Activated CD8-positive, alpha-beta memory T cell treated with anti-CD3 and anti-CD28 coated beads for 4 hours (primary cell): ENCODE results near the gene TMEM201.

Experiments used
- DNase-seq, 2 donors: peaks; one replicate each; pipeline ENCODE4 v3.0.0-alpha.2; 2020; ENCODE audit warnings: low read depth in 2 of 2

Gene TMEM201

DNA sequence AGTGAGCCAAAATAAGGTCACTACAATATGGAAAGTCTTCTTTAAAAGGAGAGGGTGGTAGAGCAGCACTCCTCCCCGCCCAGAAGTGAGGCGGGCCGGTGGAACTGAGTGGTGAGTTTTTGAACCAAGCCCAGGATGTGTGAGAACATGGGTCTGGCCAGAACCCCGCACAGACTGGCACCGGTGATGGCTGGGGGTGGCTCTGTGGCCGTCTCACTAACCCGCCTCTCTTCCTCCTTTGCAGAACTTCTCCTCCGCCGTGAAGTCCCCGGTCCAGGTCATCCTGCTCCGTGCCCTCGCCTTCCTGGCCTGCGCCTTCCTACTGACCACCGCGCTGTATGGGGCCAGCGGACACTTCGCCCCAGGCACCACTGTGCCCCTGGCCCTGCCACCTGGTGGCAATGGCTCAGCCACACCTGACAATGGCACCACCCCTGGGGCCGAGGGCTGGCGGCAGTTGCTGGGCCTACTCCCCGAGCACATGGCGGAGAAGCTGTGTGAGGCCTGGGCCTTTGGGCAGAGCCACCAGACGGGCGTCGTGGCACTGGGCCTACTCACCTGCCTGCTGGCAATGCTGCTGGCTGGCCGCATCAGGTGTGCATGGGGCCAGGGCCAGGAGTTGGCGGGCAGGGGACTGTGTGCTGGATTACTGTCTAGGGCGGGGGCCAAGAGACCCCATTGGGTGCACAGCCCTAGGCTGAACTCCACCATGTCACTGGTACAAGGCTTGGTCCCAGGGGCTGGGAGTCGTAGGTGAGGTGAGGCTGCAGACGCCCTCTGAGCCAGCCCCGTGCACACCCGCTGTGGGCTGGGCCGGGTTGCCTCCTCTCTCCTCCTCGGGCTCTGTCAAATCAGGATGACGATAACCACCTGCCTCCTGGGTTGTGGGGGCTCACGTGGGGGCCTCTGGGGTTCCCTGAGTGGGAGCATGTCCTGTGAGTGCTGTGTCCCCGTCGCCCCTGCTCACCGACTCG lies 12.4 kb downstream of the TMEM201 start:
- no peak for DNase-seq

DNA sequence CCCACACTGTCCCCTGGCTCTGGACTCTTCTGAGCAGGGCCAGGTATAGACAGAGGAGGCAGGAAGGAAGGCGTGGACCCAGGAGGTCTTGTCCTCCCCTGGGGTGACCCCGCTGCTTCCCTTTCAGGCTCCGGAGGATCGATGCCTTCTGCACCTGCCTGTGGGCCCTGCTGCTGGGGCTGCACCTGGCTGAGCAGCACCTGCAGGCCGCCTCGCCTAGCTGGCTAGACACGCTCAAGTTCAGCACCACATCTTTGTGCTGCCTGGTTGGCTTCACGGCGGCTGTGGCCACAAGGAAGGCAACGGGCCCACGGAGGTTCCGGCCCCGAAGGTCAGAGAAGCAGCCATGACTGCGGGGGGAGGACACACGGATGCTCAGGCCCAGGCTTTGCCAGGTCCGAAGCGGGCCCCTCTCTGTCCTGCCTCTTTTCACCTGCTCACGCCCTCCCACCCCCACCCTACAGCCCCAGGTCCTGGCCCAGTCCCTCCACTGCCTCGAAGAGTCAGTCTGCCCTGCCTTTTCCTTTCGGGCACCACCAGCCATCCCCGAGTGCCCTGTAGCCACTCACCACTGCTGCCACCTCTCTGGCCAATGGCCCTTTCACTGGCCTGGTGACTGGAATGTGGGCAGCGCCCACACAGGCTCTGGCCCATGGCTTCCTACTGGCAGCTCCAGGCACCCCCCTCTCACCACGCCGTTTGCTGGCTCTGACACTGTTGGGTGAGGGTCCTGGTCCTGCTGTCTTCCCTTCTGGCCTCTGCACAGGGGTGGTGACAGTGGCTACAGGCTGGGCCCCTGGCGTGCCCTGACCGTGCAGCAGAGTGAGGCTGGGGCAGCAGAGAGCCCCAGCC lies 13.5 kb downstream of the TMEM201 start:
- no peak for DNase-seq

DNA sequence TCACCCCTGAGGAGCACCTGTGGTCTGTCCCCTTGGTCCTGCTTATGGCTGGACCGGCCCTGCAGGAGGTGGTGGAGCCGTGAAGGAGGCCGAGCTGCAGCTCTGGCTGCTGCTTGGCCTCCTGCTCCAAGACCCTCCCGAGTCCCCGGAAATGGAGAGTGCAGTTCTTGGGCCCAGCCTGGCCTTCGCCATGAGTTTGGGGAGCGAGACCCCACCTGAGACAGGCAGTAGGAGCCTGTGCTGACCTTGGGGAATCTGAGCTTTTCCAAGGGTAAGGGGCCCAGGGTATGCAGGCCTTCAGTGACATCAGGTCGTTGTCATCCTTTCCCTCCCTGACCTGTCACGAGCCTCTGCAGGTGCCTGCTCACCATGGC lies 14.1 kb downstream of the TMEM201 start:
- DNase-seq: no peak

DNA sequence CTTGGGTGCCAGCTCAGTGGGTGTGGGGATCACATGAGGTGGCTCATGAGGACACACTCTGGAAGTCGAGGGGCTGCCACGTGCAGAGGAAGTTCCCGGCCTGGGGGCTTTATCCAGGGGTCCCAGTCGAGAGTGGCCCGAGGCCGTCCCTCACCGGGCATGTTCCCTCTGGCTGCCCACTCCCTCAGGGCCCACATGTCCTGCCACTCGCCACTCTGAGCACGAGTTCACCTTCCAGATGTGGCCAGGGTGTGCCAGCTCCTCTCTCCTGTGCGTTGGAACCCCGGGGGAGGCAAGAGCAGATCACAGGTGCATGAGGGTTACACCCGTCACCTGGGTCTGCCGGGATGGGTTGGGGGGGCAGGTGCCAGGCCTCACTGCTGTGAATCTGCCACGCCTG lies 14.6 kb downstream of the TMEM201 start:
- DNase-seq: no peak

DNA sequence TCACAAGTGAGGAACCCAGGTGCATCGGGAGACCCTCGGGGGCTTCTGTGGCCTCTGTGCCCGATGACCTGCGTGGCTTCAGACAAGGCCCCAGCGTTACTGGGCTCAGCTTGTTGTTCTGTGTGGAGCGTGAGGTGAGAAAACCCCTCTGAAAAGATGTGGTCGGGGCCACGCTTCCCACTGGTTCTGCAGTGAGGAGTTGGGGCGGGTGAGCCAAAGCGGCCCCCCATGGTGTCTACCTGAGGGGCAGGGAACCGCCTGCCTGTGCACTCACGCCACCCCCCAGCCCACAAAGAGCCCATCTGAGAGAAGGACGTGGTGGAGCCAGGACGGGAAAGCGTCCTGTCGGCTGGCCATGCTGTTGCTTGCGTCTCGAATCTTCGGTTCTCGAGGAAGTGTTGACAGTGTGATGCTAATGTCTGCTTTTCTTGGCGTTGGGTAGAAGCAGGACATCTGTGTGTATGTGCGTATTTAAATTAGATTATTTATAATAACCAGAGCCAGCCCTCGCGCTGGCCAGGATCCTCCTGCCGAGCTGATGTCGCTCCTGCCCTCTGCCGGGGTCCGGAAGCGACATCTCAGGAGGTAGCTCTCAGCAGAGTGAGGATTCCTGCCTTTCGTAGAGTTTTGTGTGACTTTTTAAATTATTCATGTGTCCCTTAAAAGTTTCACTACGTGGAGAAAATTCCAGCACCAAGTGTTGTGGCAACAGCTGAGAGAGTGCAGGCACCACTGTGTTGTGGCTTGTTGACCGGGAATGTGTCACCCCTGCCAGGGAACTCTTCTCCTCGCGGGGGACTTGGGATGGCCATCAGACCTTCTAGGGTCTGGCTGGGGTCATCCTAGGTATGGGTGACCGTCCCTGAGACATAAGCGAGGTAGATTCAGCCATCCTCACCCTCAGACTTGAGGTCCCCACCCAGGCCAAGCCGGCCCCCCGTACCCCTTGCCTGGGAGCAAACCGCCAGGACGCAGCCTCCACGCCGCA lies 15.3 kb downstream of the TMEM201 start:
- no peak for DNase-seq

DNA sequence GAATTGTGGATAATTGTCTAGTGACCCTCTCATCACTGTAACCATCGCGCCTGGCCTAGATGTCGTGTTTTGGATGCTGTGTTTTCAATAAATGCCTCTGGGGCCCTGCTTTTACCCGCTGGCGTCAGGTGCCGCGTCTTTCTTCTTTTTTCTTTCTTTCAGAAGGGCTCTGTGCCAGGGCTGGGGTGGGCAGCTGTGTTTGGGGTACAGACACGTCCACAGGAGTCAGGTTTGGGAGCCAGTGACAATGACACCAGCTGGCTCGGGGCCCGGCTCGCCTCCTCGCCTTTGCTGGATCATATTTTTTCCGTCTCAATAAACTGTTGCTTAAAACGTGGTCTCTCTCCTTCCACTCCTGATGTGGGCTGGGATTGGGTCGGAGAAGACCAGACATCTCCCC lies 16.1 kb downstream of the TMEM201 start:
- no peak for DNase-seq

DNA sequence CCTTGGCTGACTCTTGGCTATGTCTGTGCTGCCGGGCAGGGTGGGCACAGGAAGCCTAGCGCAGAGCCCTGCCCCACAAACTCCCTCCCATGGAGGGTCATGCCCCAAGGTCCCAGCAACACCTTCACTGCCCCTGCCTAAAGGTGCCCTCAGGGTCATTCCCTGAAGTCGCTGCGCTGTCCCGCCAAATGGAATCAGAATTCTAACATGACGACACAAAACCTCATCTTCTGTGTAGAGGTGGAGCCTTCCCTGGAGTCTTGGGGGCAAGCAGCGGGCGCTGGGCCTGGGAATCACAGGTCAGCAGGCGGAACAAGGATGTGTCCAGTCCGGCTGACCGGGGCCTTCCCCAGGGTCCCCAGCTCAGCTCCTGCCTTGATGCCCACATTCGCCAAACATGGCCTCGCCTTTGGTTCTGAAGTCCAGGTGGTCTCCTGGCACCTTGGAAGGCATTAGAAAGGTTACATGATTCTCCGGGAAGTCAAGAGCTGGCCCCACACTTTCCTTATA lies 17.3 kb downstream of the TMEM201 start:
- no peak for DNase-seq

DNA sequence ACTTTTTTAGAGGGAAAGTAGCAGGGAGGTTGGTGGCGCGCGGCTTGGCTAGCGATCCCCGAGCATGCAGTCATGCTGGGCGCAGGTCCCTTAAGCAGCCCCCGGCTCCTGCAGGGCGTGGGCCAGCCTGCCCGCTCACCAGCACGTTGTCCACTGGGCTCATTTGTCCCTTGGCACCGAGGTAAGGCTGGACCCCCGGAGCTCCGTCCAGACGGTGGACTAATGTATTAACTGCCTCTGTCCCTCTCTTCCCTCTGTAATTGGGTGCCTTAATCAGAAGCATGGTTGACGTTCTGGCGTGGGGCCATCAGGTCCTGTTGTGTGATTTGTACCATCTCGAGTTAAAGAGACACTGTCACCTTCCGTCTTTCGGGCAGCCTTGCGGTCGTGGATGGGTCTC lies 17.7 kb downstream of the TMEM201 start:
- no peak for DNase-seq

DNA sequence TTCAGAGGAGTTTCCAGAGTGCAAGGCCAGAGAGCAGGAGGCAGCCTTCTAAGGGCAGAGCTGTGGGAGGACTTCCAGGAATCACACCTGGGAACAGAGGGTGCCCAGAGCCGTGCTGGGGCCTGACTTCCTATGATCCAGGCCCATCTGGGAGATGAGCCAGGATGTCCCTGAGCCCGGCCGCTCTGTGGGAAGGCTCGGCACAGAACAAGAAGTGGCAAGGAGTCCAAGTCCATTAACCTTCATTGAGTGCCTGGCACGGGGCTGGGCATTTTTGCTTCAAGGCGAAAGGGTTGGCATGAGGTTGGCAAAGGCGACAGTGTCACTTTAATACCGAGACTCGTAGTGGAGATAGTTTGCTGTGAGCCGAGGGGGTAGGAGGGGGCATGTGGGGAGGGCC lies 18.2 kb downstream of the TMEM201 start:
- no peak for DNase-seq

DNA sequence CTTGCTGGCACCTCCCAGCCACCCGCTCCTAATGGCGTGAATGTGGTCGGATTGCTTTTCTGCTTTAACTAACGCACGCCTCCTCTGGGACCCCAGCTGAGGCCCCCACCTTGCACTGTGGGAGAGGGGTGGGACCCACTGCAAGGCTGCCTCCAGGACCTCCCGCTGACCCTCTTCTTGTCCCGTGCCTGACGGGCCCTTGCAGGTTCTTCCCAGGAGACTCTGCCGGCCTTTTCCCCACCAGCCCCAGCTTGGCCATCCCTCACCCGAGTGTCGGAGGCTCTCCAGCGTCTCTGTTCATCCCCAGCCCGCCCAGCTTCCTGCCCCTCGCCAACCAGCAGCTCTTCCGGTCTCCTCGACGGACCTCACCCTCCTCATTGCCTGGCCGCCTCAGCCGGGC lies 18.6 kb downstream of the TMEM201 start:
- DNase-seq: no peak

DNA sequence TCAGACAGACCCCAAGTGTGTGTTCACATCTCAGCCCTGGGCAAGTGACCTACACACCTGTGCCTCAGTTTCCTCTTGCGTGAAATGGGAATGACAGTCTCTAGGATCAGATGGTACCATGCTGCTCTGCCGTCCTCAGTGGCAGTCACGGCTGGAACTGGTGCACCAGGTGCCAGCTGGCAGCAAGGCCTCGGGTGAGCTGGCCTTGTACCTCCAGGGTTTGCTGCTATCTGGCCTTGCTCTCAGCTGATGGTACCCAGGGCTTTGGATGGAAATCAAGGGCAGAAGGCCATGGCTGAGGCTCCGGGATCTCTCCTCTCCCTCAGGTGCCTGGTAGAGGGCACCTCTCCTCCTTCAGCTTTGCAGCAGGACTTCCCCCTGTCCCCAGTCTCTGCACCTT lies 21.3 kb downstream of the TMEM201 start:
- DNase-seq: no peak

DNA sequence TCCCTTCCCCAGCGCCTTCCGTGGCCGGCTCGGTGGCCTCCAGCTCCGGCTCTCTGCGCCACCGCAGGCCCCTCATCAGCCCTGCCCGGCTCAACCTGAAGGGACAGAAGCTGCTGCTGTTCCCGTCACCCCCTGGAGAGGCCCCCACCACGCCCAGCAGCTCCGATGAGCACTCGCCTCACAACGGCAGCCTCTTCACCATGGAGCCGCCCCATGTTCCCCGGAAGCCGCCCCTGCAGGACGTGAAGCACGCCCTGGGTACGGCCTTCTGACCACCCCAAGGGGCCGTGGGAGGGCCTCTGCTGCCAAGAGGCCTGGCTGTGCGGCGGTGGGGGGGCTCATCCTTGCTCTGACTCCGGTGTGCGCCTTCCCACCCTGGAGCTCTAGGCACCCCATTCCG lies 21.8 kb downstream of the TMEM201 start:
- no peak for DNase-seq

DNA sequence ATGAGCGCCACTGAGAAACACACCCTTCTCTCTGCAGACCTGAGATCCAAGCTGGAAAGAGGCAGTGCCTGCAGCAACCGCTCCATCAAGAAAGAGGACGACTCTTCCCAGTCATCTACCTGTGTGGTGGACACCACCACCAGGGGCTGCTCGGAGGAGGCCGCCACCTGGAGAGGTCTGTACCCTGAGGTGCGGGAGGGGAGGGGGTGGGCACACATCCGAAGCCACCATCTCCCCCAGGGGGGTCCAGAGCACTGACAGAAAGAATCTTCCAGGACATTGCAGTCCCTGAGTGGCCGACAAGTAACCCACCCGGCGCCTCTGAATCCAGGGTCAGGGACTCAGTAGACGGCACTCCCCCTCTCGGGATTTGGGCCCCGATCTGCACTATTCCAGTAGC lies 23.0 kb downstream of the TMEM201 start:
- DNase-seq: no peak

DNA sequence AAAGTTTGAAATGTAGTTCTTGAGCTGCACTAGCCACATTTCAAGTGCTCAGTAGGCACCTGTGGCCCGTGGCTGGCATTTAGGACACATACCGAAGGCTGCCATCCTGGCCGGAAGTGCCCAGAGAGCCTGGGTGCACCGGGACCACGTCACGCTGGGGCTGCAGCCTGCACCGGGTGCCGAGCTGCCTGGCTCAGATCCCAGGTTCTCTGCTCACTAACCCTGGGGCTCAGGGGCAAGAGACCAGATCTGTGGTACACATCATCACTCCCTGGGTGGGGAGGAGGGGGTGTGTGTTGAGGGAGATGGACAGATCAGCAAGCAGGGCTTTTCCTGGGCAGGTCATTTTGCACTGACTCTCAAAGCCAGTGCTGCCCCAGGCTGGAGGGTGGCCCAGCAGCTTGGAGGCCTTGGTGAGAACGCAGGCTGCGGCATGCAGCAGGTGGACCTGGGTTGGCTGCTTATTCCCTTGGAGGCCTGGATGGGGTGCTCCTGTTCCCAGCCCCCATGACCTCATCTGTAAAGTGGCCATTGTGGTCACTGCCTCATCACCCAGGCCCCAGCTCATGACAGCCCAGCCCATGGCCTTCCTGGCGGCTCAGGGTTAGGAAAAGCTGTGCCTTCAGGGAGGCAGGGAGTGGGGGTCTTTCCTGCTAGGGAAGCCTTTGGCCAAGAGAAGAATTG lies 23.6 kb downstream of the TMEM201 start:
- DNase-seq: no peak

DNA sequence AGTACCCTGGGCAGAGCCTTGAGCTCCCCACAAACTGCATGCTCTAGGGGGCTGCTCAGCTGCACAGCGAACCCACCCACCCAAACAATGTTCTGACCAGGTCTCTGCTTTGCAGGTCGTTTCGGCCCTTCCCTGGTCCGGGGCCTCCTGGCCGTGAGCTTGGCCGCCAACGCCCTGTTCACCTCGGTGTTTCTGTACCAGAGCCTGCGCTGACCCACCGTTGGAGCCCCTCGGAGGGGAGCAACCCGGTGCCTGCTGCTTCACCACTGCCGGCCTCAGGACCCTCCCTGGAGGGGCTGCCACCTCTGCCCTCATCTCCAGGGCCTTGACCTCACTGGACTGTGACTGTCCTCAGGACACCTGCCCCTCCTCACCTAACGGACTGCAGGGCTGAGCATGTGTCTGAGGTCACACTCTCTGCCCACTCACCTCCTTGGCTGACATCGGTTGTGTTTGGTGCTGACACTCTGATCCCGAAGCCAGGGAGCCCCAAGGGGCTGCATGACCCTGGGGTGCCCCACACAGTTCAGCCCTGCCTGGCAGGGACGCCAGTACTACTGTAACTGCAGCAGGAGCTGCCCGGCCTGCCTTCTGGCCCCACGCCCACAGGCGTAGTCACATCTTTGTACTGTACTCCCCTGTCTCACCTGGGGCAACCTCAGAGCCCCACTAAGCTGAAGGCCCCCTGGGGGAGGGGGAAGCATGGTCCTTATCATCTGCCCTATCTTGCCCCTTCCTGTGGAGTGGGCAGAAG lies 24.3 kb downstream of the TMEM201 start:
- DNase-seq: no peak

DNA sequence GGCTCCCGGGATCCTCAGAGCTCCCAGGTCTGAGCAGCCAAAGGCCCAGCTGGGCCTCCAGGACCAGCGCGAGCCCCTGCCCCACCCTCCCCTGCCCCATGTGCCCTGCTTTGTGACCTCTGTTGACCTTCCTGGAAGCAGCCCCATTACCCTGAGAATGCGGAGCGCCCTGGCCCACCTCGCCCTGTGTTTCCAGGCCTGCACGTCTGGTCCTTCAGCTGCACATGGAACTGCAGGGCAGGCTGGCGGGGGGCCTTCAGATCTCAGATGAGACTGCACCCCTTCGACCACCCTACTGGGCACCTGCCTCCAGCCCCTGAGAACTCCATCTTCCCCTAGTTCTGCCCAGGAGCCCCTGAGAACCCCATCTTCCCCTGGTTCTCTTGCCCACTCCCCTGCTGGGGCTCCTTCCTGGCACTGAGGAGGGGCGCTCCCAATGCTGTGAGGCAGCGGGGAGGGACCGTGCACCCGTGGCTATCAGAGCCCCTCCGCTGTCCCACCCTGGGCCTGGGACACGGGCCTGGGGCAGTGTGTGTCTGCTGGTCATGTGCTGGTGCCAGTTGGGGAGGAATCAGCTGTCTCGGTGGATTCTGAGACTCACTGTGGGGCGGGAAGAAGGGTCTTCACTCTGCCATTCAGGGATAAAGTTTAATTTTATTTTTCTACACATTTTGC lies 25.1 kb downstream of the TMEM201 start:
- DNase-seq: no peak

DNA sequence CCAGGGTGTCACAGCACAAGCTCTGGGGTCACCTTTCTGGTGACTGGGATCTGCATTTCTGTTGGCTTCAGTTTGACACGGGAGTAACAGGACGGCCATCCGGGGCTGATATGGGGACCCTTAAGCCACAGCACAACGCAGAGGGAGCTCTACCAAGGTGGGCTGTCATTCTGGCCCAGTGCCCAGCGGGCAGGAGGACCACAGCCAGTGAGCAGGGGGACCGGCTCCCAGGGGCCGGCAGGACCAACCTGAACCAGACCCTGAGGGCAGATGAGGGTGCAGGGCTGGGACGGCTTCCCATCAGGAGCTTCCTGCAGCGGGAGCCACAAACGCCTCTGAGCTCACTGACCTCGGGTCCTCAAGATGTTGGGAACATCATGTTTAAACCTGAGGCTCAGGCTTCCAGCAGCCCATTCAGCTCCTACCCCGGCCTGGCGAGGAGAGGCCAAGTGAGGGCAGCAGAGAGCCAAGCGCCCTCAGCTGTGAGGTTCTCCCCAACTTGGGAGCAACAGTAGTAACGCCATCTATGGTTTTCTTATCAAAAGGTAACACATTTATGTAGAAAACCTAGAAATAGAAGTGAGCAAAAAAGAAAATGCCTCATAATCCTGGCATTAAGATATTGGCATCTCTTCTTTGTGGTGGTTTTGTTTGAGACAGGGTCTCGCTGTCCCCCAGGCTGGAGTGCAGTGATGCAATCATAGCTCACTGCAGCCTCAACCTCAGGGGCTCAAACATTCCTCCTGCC lies 26.8 kb downstream of the TMEM201 start:
- no peak for DNase-seq

DNA sequence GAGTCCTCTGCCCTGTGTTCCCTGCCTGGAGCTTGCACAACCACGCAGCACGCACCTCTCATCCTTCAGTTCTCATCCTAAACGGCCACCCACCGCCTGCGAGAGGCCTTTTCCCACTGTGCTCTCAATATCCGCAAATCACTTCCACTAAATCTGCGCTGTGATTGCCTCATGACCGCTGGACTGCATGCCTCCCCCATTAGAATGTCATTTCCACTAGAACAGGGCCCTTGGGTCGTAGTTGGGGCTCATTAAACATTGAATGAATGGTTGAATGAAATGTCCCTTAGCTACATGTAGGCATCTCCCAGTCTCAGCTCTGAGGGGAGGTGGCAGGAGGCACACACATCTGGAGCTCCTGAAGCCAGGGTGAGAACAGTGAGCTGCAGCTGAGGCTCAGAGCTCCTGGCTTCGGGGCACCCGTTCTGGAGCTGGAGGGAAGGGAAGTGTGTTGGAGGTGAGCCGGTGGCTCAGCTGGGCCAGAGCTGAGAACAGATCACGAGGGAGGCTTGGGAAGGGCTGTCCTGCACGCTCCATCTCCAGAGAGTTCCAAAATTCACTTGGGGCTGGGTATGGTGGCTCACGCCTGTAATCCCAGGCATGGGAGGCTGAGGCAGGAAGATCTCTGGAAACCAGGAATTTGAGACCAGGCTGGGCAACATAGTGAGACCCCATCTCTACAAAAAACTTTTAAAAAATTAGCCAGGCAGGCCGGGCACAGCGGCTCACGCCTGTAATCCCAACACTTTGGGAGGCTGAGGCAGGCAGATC lies 30.4 kb downstream of the TMEM201 start:
- no peak for DNase-seq
